HFFc6 (cell line): ENCODE data around the gene KCNMA1. TPM values are rescaled to one million over a fixed set of nuclear protein-coding genes. Genes with fewer than 3 reads are reported as not detected.

Experiments
- DNase-seq: peaks from one replicate; pipeline ENCODE4 v3.0.0-alpha.2; 2018
- H3K27ac Mint-ChIP-seq: 2 replicates; pipeline ENCODE4 v1.8.0; 2020; ENCODE audit warnings: mild to moderate bottlenecking, mixed read lengths
- H3K27me3 Mint-ChIP-seq: 2 replicates; pipeline ENCODE4 v1.8.0; 2021; ENCODE audit warnings: mild to moderate bottlenecking, moderate library complexity, mixed read lengths; ENCODE audit not compliant: insufficient read depth
- H3K36me3 Mint-ChIP-seq: 2 replicates; pipeline ENCODE4 v1.8.0; 2021; ENCODE audit warnings: low read depth, mixed read lengths
- H3K4me1 Mint-ChIP-seq: 2 replicates; pipeline ENCODE4 v1.8.0; 2020; ENCODE audit warnings: low read depth, mixed read lengths
- H3K4me3 Mint-ChIP-seq: 2 replicates; pipeline ENCODE4 v1.8.0; 2020; ENCODE audit warnings: mild to moderate bottlenecking, moderate library complexity, mixed read lengths
- H3K9me3 Mint-ChIP-seq: 2 replicates; pipeline ENCODE4 v1.8.0; 2020; ENCODE audit warnings: mild to moderate bottlenecking, mixed read lengths
- total RNA-seq, 6 experiments: library from RNA; stranded (reverse); fragmentation: NEBNext Ultra II Directional; extraction: Animal tissue kit (Norgen Biotek cat#: 25700); gene quantifications; 2 replicates in 1 of 6; 3 replicates in 5 of 6; pipeline ENCODE4 v1.2.3, GENCODE V29; 2021
- TF ChIP-seq, protein P1 (sequence below): fragments of 200-600 bp; sonication (generic); IDR thresholded peaks from 2 replicates; pipeline ENCODE4 v1.5.0; 2021; ENCODE audit warnings: antibody characterized with exemption, mild to moderate bottlenecking

KCNMA1 gene
- total RNA-seq, 6 experiments from 2014 or later, result 87.1 to 191 (median 93.5) TPM

DNA sequence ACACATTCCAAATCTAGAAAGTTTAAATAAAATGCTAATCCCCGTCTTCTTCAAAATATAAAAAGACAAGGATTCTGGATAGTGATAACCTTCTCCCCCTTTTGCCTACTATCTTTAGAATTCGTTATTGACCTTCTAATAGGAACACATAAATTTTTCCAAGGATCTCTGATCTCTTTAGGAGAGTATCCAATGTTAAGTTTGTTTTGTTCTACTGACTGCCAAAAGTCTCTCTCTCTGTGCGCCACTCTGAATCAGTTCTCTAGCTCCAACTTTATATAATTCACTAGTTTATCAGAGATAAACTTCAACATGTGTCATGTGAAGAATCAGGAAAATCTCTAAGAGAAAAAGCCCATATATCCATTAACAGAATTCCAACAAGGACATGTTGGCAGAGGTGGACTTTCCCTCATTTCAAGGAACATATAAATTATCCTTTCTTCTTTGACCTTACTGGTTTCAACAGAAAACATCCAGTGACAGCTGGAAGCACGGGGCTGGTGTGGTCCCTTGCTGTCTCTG is 615.6 kb downstream of the KCNMA1 start:
- DNase-seq, result no peak
- Mint-ChIP-seq H3K4me1 (peaks cover 1% of the 10 kb centered on the region; the same call in 1 of the 2 replicates), H3K9me3 (no peaks in the 10 kb centered on the region), H3K36me3 (peaks cover 7% of the 10 kb centered on the region; the same call in 1 of the 2 replicates), H3K4me3 (no peak overlapping the region), H3K27ac (no peak overlapping the region), H3K27me3 (no peaks in the 10 kb centered on the region; the same call in 1 of the 2 replicates)
- TF ChIP-seq, protein P1, sequence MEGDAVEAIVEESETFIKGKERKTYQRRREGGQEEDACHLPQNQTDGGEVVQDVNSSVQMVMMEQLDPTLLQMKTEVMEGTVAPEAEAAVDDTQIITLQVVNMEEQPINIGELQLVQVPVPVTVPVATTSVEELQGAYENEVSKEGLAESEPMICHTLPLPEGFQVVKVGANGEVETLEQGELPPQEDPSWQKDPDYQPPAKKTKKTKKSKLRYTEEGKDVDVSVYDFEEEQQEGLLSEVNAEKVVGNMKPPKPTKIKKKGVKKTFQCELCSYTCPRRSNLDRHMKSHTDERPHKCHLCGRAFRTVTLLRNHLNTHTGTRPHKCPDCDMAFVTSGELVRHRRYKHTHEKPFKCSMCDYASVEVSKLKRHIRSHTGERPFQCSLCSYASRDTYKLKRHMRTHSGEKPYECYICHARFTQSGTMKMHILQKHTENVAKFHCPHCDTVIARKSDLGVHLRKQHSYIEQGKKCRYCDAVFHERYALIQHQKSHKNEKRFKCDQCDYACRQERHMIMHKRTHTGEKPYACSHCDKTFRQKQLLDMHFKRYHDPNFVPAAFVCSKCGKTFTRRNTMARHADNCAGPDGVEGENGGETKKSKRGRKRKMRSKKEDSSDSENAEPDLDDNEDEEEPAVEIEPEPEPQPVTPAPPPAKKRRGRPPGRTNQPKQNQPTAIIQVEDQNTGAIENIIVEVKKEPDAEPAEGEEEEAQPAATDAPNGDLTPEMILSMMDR, result no peak

GRCh38 chr10:77020426-77021040 is 617.1 kb downstream of the KCNMA1 start:
- DNase-seq, result no peak
- H3K36me3 Mint-ChIP-seq, result peaks cover 7% of the 10 kb centered on the region; the same call in 1 of the 2 replicates
- H3K9me3 Mint-ChIP-seq, result no peaks in the 10 kb centered on the region
- no peaks in the 10 kb centered on the region; the same call in 1 of the 2 replicates for H3K27me3 Mint-ChIP-seq
- H3K4me3 Mint-ChIP-seq, result no peak overlapping the region
- H3K4me1 Mint-ChIP-seq, result peaks cover 6% of the 10 kb centered on the region; the same call in 1 of the 2 replicates
- TF ChIP-seq, protein P1, result no peak
- no peak overlapping the region for H3K27ac Mint-ChIP-seq

DNA sequence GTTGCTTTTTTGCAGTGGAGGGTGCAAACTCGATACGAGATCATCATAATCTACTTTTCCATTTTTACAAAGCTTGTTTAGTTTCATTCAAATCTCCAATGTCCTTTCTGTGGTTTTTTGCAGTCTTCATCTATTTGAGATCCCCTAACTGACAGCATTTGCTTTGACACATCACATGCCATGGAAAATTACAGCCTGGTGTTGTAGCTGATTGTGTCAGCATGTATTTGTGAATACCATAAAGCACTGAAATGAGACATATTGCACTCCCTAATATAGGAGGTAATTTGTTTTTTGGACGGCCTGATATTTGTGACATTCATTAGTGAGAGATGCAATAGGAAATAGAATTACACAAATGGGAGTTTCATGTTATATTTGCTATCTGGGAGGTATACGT is 620.8 kb downstream of the KCNMA1 start:
- Mint-ChIP-seq H3K9me3 (no peaks in the 10 kb centered on the region), H3K27ac (no peak overlapping the region), H3K36me3 (peaks cover under 1% of the 10 kb centered on the region; the same call in 1 of the 2 replicates), H3K4me3 (no peak overlapping the region), H3K4me1 (peaks cover 6% of the 10 kb centered on the region; the same call in 1 of the 2 replicates), H3K27me3 (peaks cover 2% of the 10 kb centered on the region; the same call in 1 of the 2 replicates)
- no peak for DNase-seq
- TF ChIP-seq, protein P1, result no peak

DNA sequence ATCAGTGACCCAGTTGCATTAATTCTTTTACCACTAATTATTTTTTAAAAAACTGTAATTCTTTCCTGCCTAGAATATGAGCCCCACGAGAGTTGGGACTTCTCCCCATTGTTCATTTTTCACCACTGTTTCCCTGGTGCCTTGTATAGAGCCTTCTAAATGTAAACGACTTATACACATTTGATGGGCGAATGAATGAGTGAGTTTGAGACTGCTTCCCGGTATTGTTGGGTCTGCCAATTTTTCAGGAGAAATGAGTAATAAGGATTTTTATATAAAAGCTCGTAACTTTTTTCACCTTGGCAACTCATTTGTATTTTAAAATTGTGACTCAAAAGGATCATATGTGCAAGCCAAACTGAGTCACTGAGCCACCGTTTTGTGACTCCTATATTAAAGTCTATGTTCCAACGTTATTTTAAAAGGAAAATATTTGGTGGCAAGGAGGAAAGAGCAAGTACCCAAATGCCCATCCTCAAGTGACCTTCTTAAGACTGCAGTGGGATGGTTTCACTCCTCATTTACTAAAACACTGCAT is 621.3 kb downstream of the KCNMA1 start:
- TF ChIP-seq, protein P1, result no peak
- peaks cover 2% of the 10 kb centered on the region; the same call in 1 of the 2 replicates for H3K27me3 Mint-ChIP-seq
- peaks cover 6% of the 10 kb centered on the region; the same call in 1 of the 2 replicates for H3K4me1 Mint-ChIP-seq
- H3K36me3 Mint-ChIP-seq, result peaks cover 5% of the 10 kb centered on the region
- H3K27ac Mint-ChIP-seq, result no peak overlapping the region
- H3K9me3 Mint-ChIP-seq, result no peaks in the 10 kb centered on the region
- no peak overlapping the region for H3K4me3 Mint-ChIP-seq
- DNase-seq, result no peak

DNA sequence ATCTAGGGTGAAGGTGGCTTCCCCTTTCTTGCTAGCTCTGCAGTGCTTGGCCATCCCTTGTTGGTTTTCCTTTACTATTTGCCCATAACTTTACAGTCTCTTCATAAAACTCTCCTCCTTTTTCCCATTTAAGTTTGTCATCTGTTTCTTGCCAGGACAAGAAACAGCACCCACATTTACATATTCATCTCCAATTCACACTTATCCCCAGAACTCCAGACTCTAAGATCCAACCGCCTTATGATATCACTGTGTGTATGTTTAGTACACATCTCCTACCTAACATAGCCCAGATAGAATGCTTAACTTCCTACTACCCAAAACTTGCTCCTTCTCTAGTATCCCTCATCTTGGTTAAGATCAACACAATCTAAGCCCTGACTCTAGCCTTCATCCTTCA is 622.2 kb downstream of the KCNMA1 start:
- peaks cover 6% of the 10 kb centered on the region for H3K36me3 Mint-ChIP-seq
- H3K27ac Mint-ChIP-seq, result no peak overlapping the region
- H3K4me1 Mint-ChIP-seq, result peaks cover 6% of the 10 kb centered on the region; the same call in 1 of the 2 replicates
- H3K27me3 Mint-ChIP-seq, result peaks cover 2% of the 10 kb centered on the region; the same call in 1 of the 2 replicates
- DNase-seq, result no peak
- TF ChIP-seq, protein P1, result no peak
- no peaks in the 10 kb centered on the region for H3K9me3 Mint-ChIP-seq
- no peak overlapping the region for H3K4me3 Mint-ChIP-seq
